ENCODE data around the gene KMO.

Gene KMO

GRCh38 chr1:241631674-241632073 lies 99.5 kb downstream of the KMO start:
- FAIRE-seq = no peak

GRCh38 chr1:241632987-241633386 lies 100.8 kb downstream of the KMO start:
- no peak for FAIRE-seq

- FAIRE-seq = no peak
Observed at GRCh38 chr1:241635556-241636152, 103.5 kb downstream of the KMO start.

GRCh38 chr1:241636291-241636690 lies 104.1 kb downstream of the KMO start:
- no peak for FAIRE-seq

GRCh38 chr1:241637046-241637590 lies 104.9 kb downstream of the KMO start:
- FAIRE-seq = no peak

GRCh38 chr1:241637604-241638003 lies 105.4 kb downstream of the KMO start:
- FAIRE-seq = no peak

GRCh38 chr1:241638099-241638682 lies 106.0 kb downstream of the KMO start:
- FAIRE-seq = no peak

GRCh38 chr1:241638909-241639622 lies 106.9 kb downstream of the KMO start:
- no peak for FAIRE-seq

GRCh38 chr1:241639623-241640148 lies 107.5 kb downstream of the KMO start:
- no peak for FAIRE-seq

GRCh38 chr1:241640149-241640866 lies 108.1 kb downstream of the KMO start, which contains the start of the genes CHML and OPN3:
CHML (minus strand) TSS chr1:241640369; CDS start chr1:241635766, 4,603 bp downstream.
OPN3 (minus strand) TSS chr1:241640369; CDS start chr1:241640254, 115 bp downstream.
- no peak for FAIRE-seq

GRCh38 chr1:241640867-241641622 lies 108.9 kb downstream of the KMO start:
- no peak for FAIRE-seq

GRCh38 chr1:241641773-241642592 lies 109.8 kb downstream of the KMO start:
- no peak for FAIRE-seq

- FAIRE-seq = no peak
Observed at GRCh38 chr1:241642593-241642944, 110.4 kb downstream of the KMO start.

GRCh38 chr1:241644259-241644658 lies 112.1 kb downstream of the KMO start:
- FAIRE-seq = no peak

- FAIRE-seq = no peak
Observed at GRCh38 chr1:241645199-241645598, 113.0 kb downstream of the KMO start.

Data from A204.1 (cell line).